IMR-90 (cell line): ENCODE data around the gene ZSWIM3. TPM values are rescaled to one million over a fixed set of nuclear protein-coding genes. Genes with fewer than 3 reads are reported as not detected.
"Not testable (repeated sequence)": the region's sequence is repeated elsewhere in the genome, so short reads cannot be mapped to it uniquely, and the experiment has no call there.

Experiments
- ATAC-seq: fragments of 200-7000 bp; cut with Tn5 transposase; 2 replicates; pipeline ENCODE4 v1.9.1; 2020; ENCODE audit warnings: low read depth, mild to moderate bottlenecking, moderate library complexity
- BruUV-seq: library from RNA; stranded (reverse); fragments of 400-500 nt; replicated peaks from 2 replicates; lab custom pipeline; 2021; lab: Mats Ljungman, UMichigan
- CTCF ChIA-PET: fragments of 300-600 bp; formaldehyde crosslinking; extraction: SDS; loops from one replicate; lab custom pipeline; 2021; ENCODE audit warnings: antibody characterized with exemption; lab: Yijun Ruan, JAX
- POLR2A ChIA-PET: fragments of 300-600 bp; sonication (Branson Sonifier 250); formaldehyde crosslinking; loops from one replicate; lab custom pipeline; 2022; ENCODE audit warnings: antibody characterized with exemption; ENCODE audit not compliant: unreplicated experiment; lab: Charles Lee
- DNase-seq: peaks from one replicate; pipeline ENCODE4 v3.0.0; 2013
- H2AFZ ChIP-seq: replicated peaks from 2 replicates; pipeline ENCODE3; 2013; ENCODE audit warnings: low read length, mild to moderate bottlenecking; ENCODE audit not compliant: poor library complexity
- H2AK5ac ChIP-seq: 2 replicates; pipeline ENCODE4 v1.6.1; 2013; ENCODE audit warnings: low read depth, low read length, inconsistent platforms
- H2AK9ac ChIP-seq: replicated peaks from 2 replicates; pipeline ENCODE3; 2013; ENCODE audit warnings: mild to moderate bottlenecking, low read depth, low read length, moderate library complexity; ENCODE audit not compliant: poor library complexity
- H2BK120ac ChIP-seq: 2 replicates; pipeline ENCODE4 v1.6.1; 2013; ENCODE audit warnings: low read depth, low read length, inconsistent platforms
- H2BK15ac ChIP-seq: 3 replicates; pipeline ENCODE4 v1.6.1; 2013; ENCODE audit warnings: low read depth, low read length, inconsistent platforms
- H2BK20ac ChIP-seq: 2 replicates; pipeline ENCODE4 v1.6.1; 2013; ENCODE audit warnings: low read depth, mild to moderate bottlenecking, inconsistent platforms, low read length, moderate library complexity
- H2BK5ac ChIP-seq: 2 replicates; pipeline ENCODE4 v1.6.1; 2013; ENCODE audit warnings: mild to moderate bottlenecking, low read depth, low read length, inconsistent platforms; ENCODE audit not compliant: poor library complexity, severe bottlenecking
- H3K14ac ChIP-seq: replicated peaks from 2 replicates; pipeline ENCODE4 v1.6.1; 2013; ENCODE audit warnings: low read depth, low read length, inconsistent platforms
- H3K18ac ChIP-seq: 2 replicates; pipeline ENCODE4 v1.6.1; 2013; ENCODE audit warnings: low read depth, low read length, control low read depth
- H3K23ac ChIP-seq: 2 replicates; pipeline ENCODE4 v1.6.1; 2013; ENCODE audit warnings: low read depth, low read length, inconsistent platforms
- H3K27ac ChIP-seq: 2 replicates; pipeline ENCODE4 v1.5.1; 2013; ENCODE audit warnings: mild to moderate bottlenecking, control low read depth, low read length; ENCODE audit not compliant: insufficient read depth
- H3K27me3 ChIP-seq: 2 replicates; pipeline ENCODE4 v1.6.1; 2013; ENCODE audit warnings: low read length; ENCODE audit not compliant: control insufficient read depth, insufficient read depth
- H3K36me3 ChIP-seq: 2 replicates; pipeline ENCODE4 v1.6.1; 2013; ENCODE audit warnings: low read length, mixed read lengths; ENCODE audit not compliant: control insufficient read depth, insufficient read depth
- H3K4ac ChIP-seq: 2 replicates; pipeline ENCODE4 v1.6.1; 2013; ENCODE audit warnings: low read depth, low read length, inconsistent platforms
- H3K4me1 ChIP-seq: 2 replicates; pipeline ENCODE4 v1.6.1; 2013; ENCODE audit warnings: low read length, mixed read lengths; ENCODE audit not compliant: control insufficient read depth, insufficient read depth
- H3K4me2 ChIP-seq: 2 replicates; pipeline ENCODE4 v1.6.1; 2013; ENCODE audit warnings: low read depth, mild to moderate bottlenecking, control low read depth, low read length, moderate library complexity
- H3K4me3 ChIP-seq: 2 replicates; pipeline ENCODE4 v1.5.1; 2013; ENCODE audit warnings: low read depth, mild to moderate bottlenecking, control low read depth, low read length, moderate library complexity; ENCODE audit not compliant: insufficient read depth
- H3K56ac ChIP-seq: 2 replicates; pipeline ENCODE4 v1.6.1; 2013; ENCODE audit warnings: low read length, inconsistent platforms; ENCODE audit not compliant: insufficient read depth; ENCODE audit errors: extremely low read depth
- H3K79me1 ChIP-seq, 2 experiments: 2 replicates each; pipeline ENCODE4 v1.6.1; 2013; ENCODE audit warnings: low read length in 2 of 2, inconsistent platforms in 1 of 2, low read depth in 1 of 2
- H3K9ac ChIP-seq: 2 replicates; pipeline ENCODE4 v1.6.1; 2013; ENCODE audit warnings: low read depth, low read length, control low read depth
- H3K9me1 ChIP-seq: 2 replicates; pipeline ENCODE4 v1.6.1; 2013; ENCODE audit warnings: low read length, inconsistent platforms; ENCODE audit not compliant: insufficient read depth
- H3K9me3 ChIP-seq: 2 replicates; pipeline ENCODE4 v1.6.1; 2013; ENCODE audit warnings: low read length; ENCODE audit not compliant: control insufficient read depth, insufficient read depth
- H4K20me1 ChIP-seq: 2 replicates; pipeline ENCODE4 v1.6.1; 2013; ENCODE audit warnings: low read length, inconsistent platforms; ENCODE audit not compliant: insufficient read depth
- H4K5ac ChIP-seq: 2 replicates; pipeline ENCODE4 v1.6.1; 2013; ENCODE audit warnings: mild to moderate bottlenecking, low read depth, low read length, control low read depth
- H4K8ac ChIP-seq, 2 experiments: 2 replicates each; pipeline ENCODE4 v1.6.1; 2013; ENCODE audit warnings: low read depth in 2 of 2, low read length in 2 of 2, control low read depth in 1 of 2, inconsistent platforms in 1 of 2
- H4K91ac ChIP-seq: 2 replicates; pipeline ENCODE4 v1.6.1; 2013; ENCODE audit warnings: low read depth, low read length, inconsistent platforms; ENCODE audit not compliant: insufficient read depth
- WGBS, 2 experiments: methylation state at CpG; one replicate each; pipeline versions ENCODE4 v1.1.5 to v1.1.7; 2013; ENCODE audit warnings: missing lambda C conversion rate in 2 of 2; ENCODE audit not compliant: insufficient read length in 1 of 2; ENCODE audit errors: extremely low coverage in 2 of 2; 5-methylcytosine and 5-hydroxymethylcytosine counted together
- dilution Hi-C: fragments of 300-500 bp; cut with HindIII; formaldehyde crosslinking; loops from one replicate; pipeline ENCODE4 v1.14.3; 2018; ENCODE audit warnings: low sequenced_read_pairs; ENCODE audit not compliant: unreplicated experiment
- in situ Hi-C: fragments of 300-500 bp; cut with MboI; formaldehyde crosslinking; loops from 3 replicates; pipeline ENCODE4 v1.14.3; 2019; ENCODE audit warnings: low sequenced_read_pairs, inconsistent platforms, mixed read lengths
- intact Hi-C: fragments of 100-400 bp; cut with micrococcal nuclease; formaldehyde crosslinking; loops from 2 replicates; pipeline ENCODE4 v1.10.0; 2022
- polyA plus RNA-seq, 3 experiments: library from polyadenylated mRNA; depleted of rRNA; stranded (reverse); fragments of >200 nt; gene quantifications; 2 replicates each; pipeline ENCODE4 v1.2.3, GENCODE V29; 2012; ENCODE audit warnings: low replicate concordance in 1 of 3
- total RNA-seq: library from RNA; depleted of rRNA; stranded (reverse); fragments of >200 nt; gene quantifications from 2 replicates; pipeline ENCODE4 v1.2.3, GENCODE V29; 2012
- TF ChIP-seq, protein P1 (sequence below): fragments of 150-350 bp; IDR thresholded peaks from 2 replicates; pipeline ENCODE4 v1.6.1; 2017; ENCODE audit warnings: mild to moderate bottlenecking, antibody characterized with exemption, low read length, low read depth

ZSWIM3 gene
- total and polyA plus RNA-seq, 2 of the 4 experiments (the other 2 are of a cell fraction), result 3.3 to 8.6 TPM

DNA sequence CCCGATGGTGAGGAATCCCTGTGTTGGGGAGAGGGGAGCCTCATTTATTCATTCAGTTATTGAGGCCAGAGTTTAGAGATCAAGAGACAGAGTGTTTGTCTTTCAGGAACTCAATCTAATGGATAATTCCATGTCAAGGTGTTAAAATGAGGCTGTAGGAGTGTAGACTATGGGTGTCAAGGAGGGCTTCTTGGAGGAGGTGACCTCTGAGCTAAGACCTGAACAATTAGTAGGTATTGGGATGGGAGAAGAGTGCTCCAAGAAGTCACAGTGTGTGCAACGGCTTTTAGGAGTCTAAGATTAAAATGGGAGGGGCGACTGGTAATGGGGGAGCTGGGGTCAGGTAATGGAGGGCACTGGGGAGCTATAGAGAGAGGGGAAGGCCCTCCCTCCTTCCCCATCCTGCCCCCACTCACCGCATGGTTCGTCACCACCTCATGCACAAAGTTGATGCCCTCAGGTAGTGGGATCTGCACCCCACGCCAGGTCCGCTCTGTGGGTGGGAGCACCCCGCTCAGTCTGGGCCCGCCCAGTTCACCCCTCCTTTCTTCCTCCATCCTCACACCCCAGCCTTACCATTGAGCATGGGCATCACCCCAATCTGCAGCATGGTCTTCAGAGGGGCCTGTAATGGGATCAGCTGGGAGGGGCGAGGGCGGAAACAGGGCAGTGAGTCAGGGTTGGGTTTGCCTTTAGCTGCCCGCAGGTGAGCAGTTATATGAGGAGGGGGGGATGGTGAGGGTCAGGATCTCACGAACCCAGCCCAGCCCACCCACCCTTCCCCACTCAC lies 41.8 kb downstream of the ZSWIM3 start (continued):
- TF ChIP-seq, protein P1, sequence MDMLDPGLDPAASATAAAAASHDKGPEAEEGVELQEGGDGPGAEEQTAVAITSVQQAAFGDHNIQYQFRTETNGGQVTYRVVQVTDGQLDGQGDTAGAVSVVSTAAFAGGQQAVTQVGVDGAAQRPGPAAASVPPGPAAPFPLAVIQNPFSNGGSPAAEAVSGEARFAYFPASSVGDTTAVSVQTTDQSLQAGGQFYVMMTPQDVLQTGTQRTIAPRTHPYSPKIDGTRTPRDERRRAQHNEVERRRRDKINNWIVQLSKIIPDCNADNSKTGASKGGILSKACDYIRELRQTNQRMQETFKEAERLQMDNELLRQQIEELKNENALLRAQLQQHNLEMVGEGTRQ, result no peak

DNA sequence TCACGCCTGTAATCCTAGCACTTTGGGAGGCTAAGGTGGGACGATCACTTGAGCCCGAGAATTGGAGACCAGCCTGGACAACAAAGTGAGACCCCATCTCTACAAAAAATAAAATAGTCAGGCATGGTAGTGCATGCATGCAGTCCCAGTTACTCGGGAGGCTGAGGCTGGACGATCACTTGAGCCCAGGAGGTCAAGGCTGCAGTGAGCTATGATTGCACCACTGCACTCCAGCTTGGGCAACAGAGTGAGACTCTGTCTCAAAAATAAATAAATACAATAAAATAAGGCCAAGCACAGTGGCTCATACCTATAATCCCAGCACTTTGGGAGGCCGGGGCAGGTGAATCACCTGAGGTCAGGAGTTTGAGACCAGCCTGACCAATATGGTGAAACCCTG lies 43.9 kb downstream of the ZSWIM3 start:
- ATAC-seq, result not testable (repeated sequence)

More for the DNA sequence above, 43.9 kb downstream of the ZSWIM3 start:
- H3K23ac ChIP-seq, H3K56ac ChIP-seq, H2BK120ac ChIP-seq, H4K5ac ChIP-seq, dilution Hi-C loops, H3K4ac ChIP-seq, DNase-seq, H3K18ac ChIP-seq, H4K91ac ChIP-seq, H3K79me1 ChIP-seq, H3K14ac ChIP-seq, H2AK9ac ChIP-seq, H2BK5ac ChIP-seq, H4K20me1 ChIP-seq, H4K8ac ChIP-seq, H2BK15ac ChIP-seq, H3K4me3 ChIP-seq, H3K9me3 ChIP-seq, H3K4me2 ChIP-seq, H2AFZ ChIP-seq, H3K27ac ChIP-seq, H3K4me1 ChIP-seq, intact Hi-C loops, H3K27me3 ChIP-seq, H3K9ac ChIP-seq, CTCF ChIA-PET, BruUV-seq, H2AK5ac ChIP-seq, H2BK20ac ChIP-seq: not testable (repeated sequence)
- POLR2A ChIA-PET, result interaction anchor here (0.7 kb wide), 1 partner anchor 12 kb away, joined by 10 read pairs; no protein-coding TSS in a partner anchor
- in situ Hi-C loops, result loop anchor here (25.0 kb wide), 1 partner anchor 564 kb away; the partner anchor contains the start of gene SDC4
- H3K9me1 ChIP-seq, result peaks cover 12% of the 10 kb centered on the region
- WGBS, 2 experiments, result no CpG with 5 or more reads among the region's 6 CpGs
- peaks cover 53% of the 10 kb centered on the region for H3K36me3 ChIP-seq
